SK-N-MC (cell line): ENCODE data around the gene RNF214.
"Not testable (repeated sequence)": the region's sequence is repeated elsewhere in the genome, so short reads cannot be mapped to it uniquely, and the experiment has no call there.

Experiments
- EZH2 ChIP-seq: fragments of 200-600 bp; sonication (generic); IDR thresholded peaks from one replicate; pipeline ENCODE4 v1.6.1; 2017; ENCODE audit warnings: antibody characterized with exemption
- POLR2AphosphoS5 ChIP-seq: IDR thresholded peaks from 2 replicates; pipeline ENCODE4 v1.6.1; 2012; ENCODE audit warnings: mild to moderate bottlenecking, low read depth, low read length, borderline replicate concordance

DNA sequence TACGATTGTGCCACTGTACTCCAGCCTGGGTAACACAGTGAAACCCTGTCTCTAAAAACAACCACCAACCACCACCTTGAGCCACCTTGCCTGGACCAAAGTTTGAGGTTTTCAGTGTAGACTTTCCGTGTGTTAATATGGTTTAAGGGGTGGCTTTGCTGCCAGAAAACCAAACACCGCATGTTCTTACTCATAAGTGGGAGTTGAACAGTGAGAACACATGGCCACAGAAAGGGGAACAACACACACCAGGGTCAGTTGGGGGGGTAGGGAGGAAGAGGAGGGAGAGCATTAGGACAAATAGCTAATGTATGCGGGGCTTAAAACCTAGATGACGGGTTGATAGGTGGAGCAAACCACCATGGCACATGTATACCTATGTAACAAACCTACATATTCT, 39.7 kb downstream of the RNF214 start:
- not testable (repeated sequence) for TF ChIP-seq POLR2AphosphoS5, EZH2
